Measurements from ENCODE around the gene ZFR2. TPM values are rescaled to one million over a fixed set of nuclear protein-coding genes. Genes with fewer than 3 reads are reported as not detected.

The ZFR2 gene
- polyA plus RNA-seq, 1 of the 3 experiments (the other 2 are of a cell fraction) = 0.44 TPM

DNA sequence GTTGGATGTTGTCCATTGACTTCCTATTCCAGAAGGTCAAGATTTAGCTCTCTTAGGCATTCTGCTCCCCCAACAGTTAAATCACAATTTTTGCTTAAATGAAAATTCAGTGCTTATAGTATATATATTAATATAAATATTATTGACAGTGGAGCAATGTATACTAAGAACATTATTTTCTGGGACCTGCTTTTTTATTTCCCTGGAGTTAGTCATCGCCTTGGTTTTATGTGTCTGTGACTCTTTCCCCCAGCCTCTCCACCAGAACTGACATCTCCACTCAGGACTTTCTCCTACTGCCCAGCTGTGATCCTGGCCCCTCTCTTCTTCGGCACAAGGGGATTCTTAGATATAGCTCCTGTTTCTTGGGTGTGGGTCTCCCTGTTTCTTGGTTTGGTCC, 72.5 kb downstream of the ZFR2 start:
- H3K4me3 ChIP-seq (ENCODE audit: low read depth in 2 of 2, low read length in 1 of 2) = no peak overlapping the region
- WGBS (ENCODE audit: low lambda C conversion rate) = 33% methylated on average over 2 of the region's 2 CpGs
- H3K27me3 ChIP-seq (ENCODE audit: insufficient read depth) = peaks cover 13% of the 10 kb centered on the region; the same call in 1 of the 2 replicates
- no peaks in the 10 kb centered on the region for H3F3A ChIP-seq (replicated peaks; ENCODE audit: insufficient read depth)
- ChIA-PET POLR2A (interaction anchor here (0.6 kb wide), 1 partner anchor 846 kb away, joined by 3 read pairs; no protein-coding TSS in a partner anchor), CTCF (interaction anchor here (1.0 to 1.2 kb wide), 2 partner anchors 12 to 26 kb away, joined by 3 to 5 read pairs; no protein-coding TSS in a partner anchor)
- no peak overlapping the region for H3K9ac ChIP-seq
- no peaks in the 10 kb centered on the region for H3K9me3 ChIP-seq
- DNase-seq = no peak
- no peaks in the 10 kb centered on the region for H4K20me1 ChIP-seq (ENCODE audit: insufficient read depth)
- no peaks in the 10 kb centered on the region for H3K36me3 ChIP-seq (replicated peaks in 1 of 2; ENCODE audit: control insufficient read depth in 1 of 2, insufficient read depth in 2 of 2, low read length in 1 of 2)
- H2AFZ ChIP-seq (ENCODE audit: low read depth) = no peak overlapping the region
- H3K4me2 ChIP-seq = no peak overlapping the region
- no peaks in the 10 kb centered on the region for H3K9me2 ChIP-seq
- H3K79me2 ChIP-seq (ENCODE audit: insufficient read depth) = no peaks in the 10 kb centered on the region
- TF ChIP-seq RAD21 (IDR thresholded peaks at IDR 0.05; ENCODE audit: low read length) = no peak
- TF ChIP-seq, protein P1, sequence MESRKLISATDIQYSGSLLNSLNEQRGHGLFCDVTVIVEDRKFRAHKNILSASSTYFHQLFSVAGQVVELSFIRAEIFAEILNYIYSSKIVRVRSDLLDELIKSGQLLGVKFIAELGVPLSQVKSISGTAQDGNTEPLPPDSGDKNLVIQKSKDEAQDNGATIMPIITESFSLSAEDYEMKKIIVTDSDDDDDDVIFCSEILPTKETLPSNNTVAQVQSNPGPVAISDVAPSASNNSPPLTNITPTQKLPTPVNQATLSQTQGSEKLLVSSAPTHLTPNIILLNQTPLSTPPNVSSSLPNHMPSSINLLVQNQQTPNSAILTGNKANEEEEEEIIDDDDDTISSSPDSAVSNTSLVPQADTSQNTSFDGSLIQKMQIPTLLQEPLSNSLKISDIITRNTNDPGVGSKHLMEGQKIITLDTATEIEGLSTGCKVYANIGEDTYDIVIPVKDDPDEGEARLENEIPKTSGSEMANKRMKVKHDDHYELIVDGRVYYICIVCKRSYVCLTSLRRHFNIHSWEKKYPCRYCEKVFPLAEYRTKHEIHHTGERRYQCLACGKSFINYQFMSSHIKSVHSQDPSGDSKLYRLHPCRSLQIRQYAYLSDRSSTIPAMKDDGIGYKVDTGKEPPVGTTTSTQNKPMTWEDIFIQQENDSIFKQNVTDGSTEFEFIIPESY (IDR thresholded peaks at IDR 0.05; ENCODE audit: borderline replicate concordance, low read depth) = no peak
- no peak for TF ChIP-seq SMC3 (IDR thresholded peaks at IDR 0.05; ENCODE audit: low read depth, low read length)
- no peak for TF ChIP-seq FOXJ3 (CRISPR knock-in tag; IDR thresholded peaks at IDR 0.05)
- no peak overlapping the region for H3K27ac ChIP-seq (ENCODE audit: low read depth in 2 of 2, low read length in 1 of 2)
- H3K4me1 ChIP-seq (ENCODE audit: control insufficient read depth in 1 of 2, insufficient read depth in 2 of 2, low read depth in 1 of 2, low read length in 1 of 2) = peaks cover 0 to 2% of the 10 kb centered on the region in 2 experiments; a peak in 1 of 4 replicates

DNA sequence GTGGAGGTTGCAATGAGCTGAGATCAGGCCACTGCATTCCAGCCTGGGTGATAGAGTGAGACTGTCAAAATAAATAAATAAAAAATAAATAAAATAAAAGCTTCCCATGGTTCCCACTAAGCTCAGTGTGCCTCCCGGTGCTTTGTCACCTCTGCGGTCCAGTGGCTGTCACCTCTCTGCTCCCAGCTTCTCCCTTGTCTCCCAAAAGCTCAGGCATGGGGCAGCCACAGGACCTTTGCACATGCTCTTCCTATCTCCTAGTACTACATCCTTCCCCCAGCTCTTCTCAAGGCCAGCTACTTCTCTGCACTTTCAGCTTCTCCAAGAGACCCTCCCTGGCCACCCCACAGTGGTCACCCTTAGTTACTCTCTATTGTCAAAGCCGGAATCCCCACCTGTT, 75.0 kb downstream of the ZFR2 start:
- Histone ChIP-seq H3K36me3 (replicated peaks in 1 of 2; ENCODE audit: control insufficient read depth in 1 of 2, insufficient read depth in 2 of 2, low read length in 1 of 2) (no peaks in the 10 kb centered on the region), H4K20me1 (ENCODE audit: insufficient read depth) (no peaks in the 10 kb centered on the region), H3K9me3 (no peaks in the 10 kb centered on the region), H2AFZ (ENCODE audit: low read depth) (no peak overlapping the region), H3K9ac (no peak overlapping the region), H3K27ac (ENCODE audit: low read depth in 2 of 2, low read length in 1 of 2) (no peak overlapping the region), H3F3A (replicated peaks; ENCODE audit: insufficient read depth) (no peaks in the 10 kb centered on the region), H3K27me3 (ENCODE audit: insufficient read depth) (peaks cover 10% of the 10 kb centered on the region; the same call in 1 of the 2 replicates), H3K4me3 (ENCODE audit: low read depth in 2 of 2, low read length in 1 of 2) (no peak overlapping the region), H3K79me2 (ENCODE audit: insufficient read depth) (no peaks in the 10 kb centered on the region), H3K4me1 (ENCODE audit: control insufficient read depth in 1 of 2, insufficient read depth in 2 of 2, low read depth in 1 of 2, low read length in 1 of 2) (no peaks in the 10 kb centered on the region), H3K4me2 (no peak overlapping the region), H3K9me2 (no peaks in the 10 kb centered on the region)
- DNase-seq = no peak
- TF ChIP-seq FOSL2 (IDR thresholded peaks at IDR 0.05; ENCODE audit: borderline replicate concordance, low read depth) (no peak), SMC3 (IDR thresholded peaks at IDR 0.05; ENCODE audit: low read depth, low read length) (no peak), TCF12 (IDR thresholded peaks at IDR 0.05) (no peak), MEF2A (IDR thresholded peaks at IDR 0.05; ENCODE audit: borderline replicate concordance, low read depth) (no peak), RAD21 (IDR thresholded peaks at IDR 0.05; ENCODE audit: low read length) (no peak), RXRA (IDR thresholded peaks at IDR 0.05; ENCODE audit: borderline replicate concordance, low read depth) (no peak), NFIC (IDR thresholded peaks at IDR 0.05; ENCODE audit: borderline replicate concordance) (no peak), GATA2 (CRISPR knock-in tag; IDR thresholded peaks at IDR 0.05) (no peak), RFX5 (IDR thresholded peaks at IDR 0.05; ENCODE audit: low read length) (no peak), JUND (IDR thresholded peaks at IDR 0.05) (no peak), TEAD4 (IDR thresholded peaks at IDR 0.05; ENCODE audit: borderline replicate concordance, insufficient read depth) (no peak), ELF1 (IDR thresholded peaks at IDR 0.05) (no peak), EZH2phosphoT487 (IDR thresholded peaks at IDR 0.05; ENCODE audit: borderline replicate concordance, low read depth) (no peak), CHD2 (IDR thresholded peaks at IDR 0.05; ENCODE audit: low read length, partially characterized antibody) (no peak)
- TF ChIP-seq, protein P1 (IDR thresholded peaks at IDR 0.05; ENCODE audit: borderline replicate concordance, low read depth) = no peak
- TF ChIP-seq, protein P2, sequence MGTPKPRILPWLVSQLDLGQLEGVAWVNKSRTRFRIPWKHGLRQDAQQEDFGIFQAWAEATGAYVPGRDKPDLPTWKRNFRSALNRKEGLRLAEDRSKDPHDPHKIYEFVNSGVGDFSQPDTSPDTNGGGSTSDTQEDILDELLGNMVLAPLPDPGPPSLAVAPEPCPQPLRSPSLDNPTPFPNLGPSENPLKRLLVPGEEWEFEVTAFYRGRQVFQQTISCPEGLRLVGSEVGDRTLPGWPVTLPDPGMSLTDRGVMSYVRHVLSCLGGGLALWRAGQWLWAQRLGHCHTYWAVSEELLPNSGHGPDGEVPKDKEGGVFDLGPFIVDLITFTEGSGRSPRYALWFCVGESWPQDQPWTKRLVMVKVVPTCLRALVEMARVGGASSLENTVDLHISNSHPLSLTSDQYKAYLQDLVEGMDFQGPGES (IDR thresholded peaks at IDR 0.05; ENCODE audit: low read depth, low read length) = no peak
- TF ChIP-seq, protein P3, sequence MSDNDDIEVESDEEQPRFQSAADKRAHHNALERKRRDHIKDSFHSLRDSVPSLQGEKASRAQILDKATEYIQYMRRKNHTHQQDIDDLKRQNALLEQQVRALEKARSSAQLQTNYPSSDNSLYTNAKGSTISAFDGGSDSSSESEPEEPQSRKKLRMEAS (IDR thresholded peaks at IDR 0.05; ENCODE audit: low read depth) = no peak
- WGBS (ENCODE audit: low lambda C conversion rate) = 44% methylated on average over 3 of the region's 3 CpGs
- POLR2A ChIA-PET = no interaction called here
- CTCF ChIA-PET = interaction anchor here (1.2 to 1.6 kb wide), 2 partner anchors 10 to 28 kb away, joined by 4 to 8 read pairs; no protein-coding TSS in a partner anchor
